BE2C (cell line): ENCODE results near the gene KLC1.

Experiments used
- DNase-seq: peaks from one replicate; pipeline ENCODE4 v3.0.0-alpha.2; 2020
- H3K27me3 ChIP-seq: fragments of 250-450 bp; sonication (Bioruptor Pico); 2 replicates; pipeline ENCODE4 v1.5.1; 2020; ENCODE audit warnings: mild to moderate bottlenecking
- H3K36me3 ChIP-seq: fragments of 250-450 bp; sonication (Bioruptor Pico); 2 replicates; pipeline ENCODE4 v1.5.1; 2020; ENCODE audit warnings: mild to moderate bottlenecking
- H3K4me1 ChIP-seq: fragments of 250-450 bp; sonication (Bioruptor Pico); 2 replicates; pipeline ENCODE4 v1.5.1; 2020
- H3K4me3 ChIP-seq: 2 replicates; pipeline ENCODE4 v1.5.1; 2011; ENCODE audit warnings: low read depth, low read length
- H3K9me3 ChIP-seq: fragments of 250-450 bp; sonication (Bioruptor Pico); 2 replicates; pipeline ENCODE4 v1.5.1; 2020
- TF ChIP-seq, protein P1 (sequence below): IDR thresholded peaks from 2 replicates; pipeline ENCODE4 v1.5.1; 2012; ENCODE audit warnings: mild to moderate bottlenecking, low read depth, low read length

The KLC1 gene

GRCh38 chr14:103710771-103711377 is 81.9 kb downstream of the KLC1 start:
- Histone ChIP-seq H3K9me3 (no peaks in the 10 kb centered on the region), H3K27me3 (no peaks in the 10 kb centered on the region), H3K4me3 (no peak overlapping the region), H3K36me3 (peaks cover 47% of the 10 kb centered on the region), H3K4me1 (peaks cover 14% of the 10 kb centered on the region)
- no peak for DNase-seq
- TF ChIP-seq, protein P1, sequence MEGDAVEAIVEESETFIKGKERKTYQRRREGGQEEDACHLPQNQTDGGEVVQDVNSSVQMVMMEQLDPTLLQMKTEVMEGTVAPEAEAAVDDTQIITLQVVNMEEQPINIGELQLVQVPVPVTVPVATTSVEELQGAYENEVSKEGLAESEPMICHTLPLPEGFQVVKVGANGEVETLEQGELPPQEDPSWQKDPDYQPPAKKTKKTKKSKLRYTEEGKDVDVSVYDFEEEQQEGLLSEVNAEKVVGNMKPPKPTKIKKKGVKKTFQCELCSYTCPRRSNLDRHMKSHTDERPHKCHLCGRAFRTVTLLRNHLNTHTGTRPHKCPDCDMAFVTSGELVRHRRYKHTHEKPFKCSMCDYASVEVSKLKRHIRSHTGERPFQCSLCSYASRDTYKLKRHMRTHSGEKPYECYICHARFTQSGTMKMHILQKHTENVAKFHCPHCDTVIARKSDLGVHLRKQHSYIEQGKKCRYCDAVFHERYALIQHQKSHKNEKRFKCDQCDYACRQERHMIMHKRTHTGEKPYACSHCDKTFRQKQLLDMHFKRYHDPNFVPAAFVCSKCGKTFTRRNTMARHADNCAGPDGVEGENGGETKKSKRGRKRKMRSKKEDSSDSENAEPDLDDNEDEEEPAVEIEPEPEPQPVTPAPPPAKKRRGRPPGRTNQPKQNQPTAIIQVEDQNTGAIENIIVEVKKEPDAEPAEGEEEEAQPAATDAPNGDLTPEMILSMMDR, result no peak

DNA sequence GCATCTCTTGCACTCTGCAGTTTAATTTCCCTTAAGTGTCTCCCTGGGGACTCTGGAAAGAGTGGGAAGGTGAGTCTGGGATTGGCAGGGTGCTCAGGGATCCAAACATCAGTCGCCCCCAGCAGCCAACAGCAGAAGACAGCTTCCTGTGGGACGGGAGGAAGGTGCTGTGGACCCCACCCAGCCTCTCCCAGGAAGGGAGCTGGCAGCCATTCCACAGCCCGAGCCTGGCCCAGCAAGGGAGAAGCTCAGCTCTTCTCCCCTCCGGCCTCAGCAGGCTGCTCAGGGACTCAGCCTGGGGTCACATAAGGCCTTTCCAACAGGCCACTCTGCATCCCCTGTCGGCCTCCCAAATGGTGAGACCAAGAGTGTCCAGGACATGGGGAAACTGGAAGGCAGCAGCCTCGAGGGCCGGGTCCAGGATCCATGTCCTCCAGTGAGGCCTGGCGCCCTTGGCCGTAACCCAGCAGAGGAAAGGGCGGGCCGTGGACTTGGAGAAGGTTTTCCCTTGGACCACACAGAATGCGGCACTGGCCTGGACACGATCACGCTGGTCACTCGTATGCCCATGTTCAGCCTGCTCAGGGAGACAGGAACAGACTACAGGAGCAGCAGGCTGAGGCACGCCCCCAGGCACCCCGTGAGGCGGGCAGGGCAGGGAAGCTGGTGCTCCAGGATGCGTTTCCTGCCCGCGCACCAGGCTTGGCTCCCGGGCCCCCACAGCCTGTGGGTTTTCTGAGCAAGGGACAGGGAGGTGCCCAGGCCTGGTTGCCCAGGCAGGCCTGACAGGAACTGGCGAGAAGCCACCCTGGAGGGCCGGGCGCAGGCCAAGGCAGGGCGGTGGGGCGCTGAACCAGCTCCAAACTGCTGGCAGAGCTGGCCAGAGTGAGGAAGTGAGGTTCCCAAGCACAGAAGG is 82.8 kb downstream of the KLC1 start:
- H3K36me3 ChIP-seq, result peaks cover 38% of the 10 kb centered on the region
- H3K27me3 ChIP-seq, result no peaks in the 10 kb centered on the region
- TF ChIP-seq, protein P1, result no peak
- peak; percentile 32 for DNase-seq
- no peaks in the 10 kb centered on the region for H3K9me3 ChIP-seq
- no peak overlapping the region for H3K4me3 ChIP-seq
- H3K4me1 ChIP-seq, result peaks cover 14% of the 10 kb centered on the region

DNA sequence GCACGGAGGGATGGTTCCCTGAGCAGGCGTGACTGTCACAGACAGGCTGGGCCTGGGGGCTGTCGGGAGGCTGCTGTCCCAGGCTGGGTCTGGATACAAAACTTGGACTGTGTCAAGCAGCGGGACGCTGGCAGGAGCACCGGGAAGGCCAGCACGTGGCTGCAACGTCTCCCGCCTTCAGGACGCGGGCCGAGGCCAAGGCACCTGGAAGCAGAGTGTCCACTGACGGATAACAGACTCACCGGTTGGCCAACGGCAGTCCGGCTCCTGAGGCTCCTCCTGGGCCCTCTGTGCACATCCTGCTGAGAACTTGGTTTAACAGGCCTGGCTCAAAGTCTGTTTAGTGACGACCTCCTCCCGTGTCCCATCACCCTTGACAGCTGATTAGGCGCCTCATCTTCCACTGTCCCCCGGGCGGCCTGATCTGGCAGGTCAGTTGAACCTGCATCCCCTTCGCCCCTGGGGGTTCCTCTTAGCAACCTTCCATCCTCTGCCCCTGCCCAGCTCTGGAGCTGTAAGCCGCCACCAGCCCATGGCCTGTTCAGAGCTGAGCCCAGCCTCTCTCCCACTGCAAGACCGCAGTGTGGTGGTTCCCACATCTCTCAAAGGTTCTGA is 83.7 kb downstream of the KLC1 start:
- Histone ChIP-seq H3K4me3 (no peak overlapping the region), H3K9me3 (no peaks in the 10 kb centered on the region), H3K36me3 (peaks cover 28% of the 10 kb centered on the region), H3K27me3 (no peaks in the 10 kb centered on the region), H3K4me1 (peaks cover 11% of the 10 kb centered on the region)
- TF ChIP-seq, protein P1, result no peak
- DNase-seq, result no peak

DNA sequence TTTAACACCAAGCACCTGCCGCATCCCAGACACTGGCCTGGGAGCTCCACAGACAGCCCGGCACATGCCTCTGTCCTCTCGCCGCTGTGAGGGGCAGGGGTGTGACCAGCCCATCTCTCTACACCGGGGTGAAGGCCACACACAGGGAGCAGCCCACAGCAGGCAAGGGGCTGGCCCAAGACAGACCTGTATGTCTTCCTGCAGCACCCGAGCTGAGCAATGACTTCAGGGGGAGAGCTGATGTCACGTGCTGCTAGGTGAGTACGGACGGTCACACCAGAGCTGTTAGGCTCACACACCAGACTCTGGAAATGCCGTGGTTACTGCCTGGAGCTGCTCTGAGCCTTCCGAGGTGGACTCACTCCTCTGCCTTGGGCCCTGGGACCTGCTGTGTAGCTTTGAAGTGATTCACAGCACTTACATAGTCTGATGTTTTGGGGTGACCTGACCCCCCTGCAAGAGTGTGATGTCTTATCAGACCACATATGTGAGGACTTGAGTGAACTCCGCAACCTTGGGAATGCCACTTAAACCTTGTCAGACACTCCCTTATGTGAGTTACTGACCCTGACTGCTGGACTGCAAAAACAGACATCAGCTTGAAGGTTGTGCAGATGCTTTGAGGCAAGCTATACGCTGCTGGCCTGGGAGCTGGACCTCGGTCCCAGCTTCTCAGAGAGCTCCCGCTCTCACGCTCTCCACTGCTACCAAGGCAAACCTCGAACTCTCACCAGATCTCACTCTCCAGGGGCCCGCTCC is 84.5 kb downstream of the KLC1 start:
- peaks cover 21% of the 10 kb centered on the region for H3K36me3 ChIP-seq

DNA sequence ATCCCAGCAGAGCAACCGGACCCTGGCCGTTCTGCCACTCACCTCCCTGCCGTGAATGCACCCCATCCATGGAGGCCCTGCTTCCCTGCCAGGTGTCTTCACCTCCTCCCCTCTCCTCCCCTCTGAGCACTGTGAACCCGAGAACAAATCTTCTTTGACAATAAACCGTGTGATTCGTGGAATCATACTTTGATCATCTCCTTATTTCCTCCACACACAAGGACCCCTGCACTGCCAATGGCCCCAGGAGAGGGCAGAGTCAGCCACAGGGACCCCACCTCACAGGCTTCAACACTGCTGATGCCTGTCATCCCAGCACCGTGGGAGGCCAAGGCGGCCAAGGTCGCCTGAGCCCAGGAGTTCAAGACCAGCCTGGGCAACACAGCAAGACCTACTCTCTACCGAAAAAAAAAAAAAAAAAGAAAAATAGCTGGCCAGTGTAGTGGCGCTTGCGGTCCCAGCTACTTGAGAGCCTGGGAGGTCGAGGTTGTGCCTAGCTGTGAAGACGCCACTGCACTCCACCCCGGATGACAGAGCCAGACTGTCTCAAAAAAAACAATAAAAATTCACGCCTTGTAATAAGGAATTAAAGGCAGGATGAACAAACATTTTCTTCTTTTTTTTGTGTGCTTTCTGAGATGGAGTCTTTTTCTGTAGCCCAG is 85.2 kb downstream of the KLC1 start:
- DNase-seq, result no peak

More for the DNA sequence above, 84.5 kb downstream of the KLC1 start:
- H3K27me3 ChIP-seq, result no peaks in the 10 kb centered on the region
- H3K4me1 ChIP-seq, result peaks cover 10% of the 10 kb centered on the region
- no peaks in the 10 kb centered on the region for H3K9me3 ChIP-seq
- DNase-seq, result no peak
- TF ChIP-seq, protein P1, result no peak
- H3K4me3 ChIP-seq, result no peak overlapping the region

More for the DNA sequence above, 85.2 kb downstream of the KLC1 start:
- TF ChIP-seq, protein P1, result no peak
- peaks cover 4% of the 10 kb centered on the region; the same call in 1 of the 2 replicates for H3K4me1 ChIP-seq
- H3K27me3 ChIP-seq, result no peaks in the 10 kb centered on the region
- peaks cover 14% of the 10 kb centered on the region for H3K36me3 ChIP-seq
- H3K9me3 ChIP-seq, result no peaks in the 10 kb centered on the region
- peak overlapping the region; percentile 46; the same call in 1 of the 2 replicates for H3K4me3 ChIP-seq
